RWPE1 (cell line): ENCODE measurements around the gene RARB.

Experiments used
- CTCF ChIA-PET: fragments of 350-600 bp; sonication (Branson Sonifier 250); formaldehyde crosslinking; extraction: SDS; loops from one replicate; lab custom pipeline; 2021; lab: Yijun Ruan, JAX
- POLR2A ChIA-PET: fragments of 400-600 bp; formaldehyde crosslinking; extraction: SDS; loops from one replicate; lab custom pipeline; 2020; ENCODE audit warnings: antibody characterized with exemption; ENCODE audit not compliant: low non-redundant PET; lab: Yijun Ruan, JAX
- DNase-seq: peaks from one replicate; pipeline ENCODE4 v3.0.0; 2012; ENCODE audit warnings: low spot score
- H3K27ac ChIP-seq: fragments of 450-650 bp; 2 replicates; pipeline ENCODE4 v1.5.1; 2017
- TF ChIP-seq, protein P1 (sequence below): fragments of 450-650 bp; conservative IDR thresholded peaks from 2 replicates; pipeline ENCODE4 v1.5.1; 2017; ENCODE audit warnings: low read depth, mild to moderate bottlenecking

RARB gene

DNA sequence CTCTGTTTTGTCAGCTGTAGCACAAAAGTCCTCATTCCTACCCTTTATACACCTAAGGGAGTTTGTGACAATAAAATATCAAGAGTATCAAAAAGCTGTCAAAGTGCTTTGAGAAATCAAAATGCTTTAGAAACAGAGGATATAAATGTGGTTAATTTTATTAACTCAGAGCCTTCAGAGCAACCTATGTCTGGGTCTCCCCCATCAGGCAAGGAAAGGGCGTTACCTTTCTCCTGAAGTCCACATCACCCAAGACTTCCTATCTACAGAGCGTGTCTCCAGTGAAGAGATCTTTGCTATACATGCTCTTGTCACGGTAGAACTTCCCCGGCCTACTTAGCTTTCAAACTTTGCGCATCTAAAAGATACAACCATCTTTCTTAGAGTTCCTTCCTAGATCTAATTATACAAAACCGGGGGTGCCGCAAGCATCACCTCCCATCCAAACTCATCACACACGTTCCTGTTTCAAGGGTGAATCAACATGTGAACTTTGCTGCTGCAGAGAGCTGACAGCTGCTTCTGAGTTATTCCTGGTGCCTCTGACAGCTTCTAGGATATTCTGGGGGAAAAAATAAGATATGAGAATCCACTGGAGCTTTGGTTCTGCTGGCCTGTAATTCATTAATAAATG is 93.0 kb downstream of the RARB start:
- POLR2A ChIA-PET = no interaction called here
- no peak for DNase-seq
- H3K27ac ChIP-seq = no peak overlapping the region
- TF ChIP-seq, protein P1, sequence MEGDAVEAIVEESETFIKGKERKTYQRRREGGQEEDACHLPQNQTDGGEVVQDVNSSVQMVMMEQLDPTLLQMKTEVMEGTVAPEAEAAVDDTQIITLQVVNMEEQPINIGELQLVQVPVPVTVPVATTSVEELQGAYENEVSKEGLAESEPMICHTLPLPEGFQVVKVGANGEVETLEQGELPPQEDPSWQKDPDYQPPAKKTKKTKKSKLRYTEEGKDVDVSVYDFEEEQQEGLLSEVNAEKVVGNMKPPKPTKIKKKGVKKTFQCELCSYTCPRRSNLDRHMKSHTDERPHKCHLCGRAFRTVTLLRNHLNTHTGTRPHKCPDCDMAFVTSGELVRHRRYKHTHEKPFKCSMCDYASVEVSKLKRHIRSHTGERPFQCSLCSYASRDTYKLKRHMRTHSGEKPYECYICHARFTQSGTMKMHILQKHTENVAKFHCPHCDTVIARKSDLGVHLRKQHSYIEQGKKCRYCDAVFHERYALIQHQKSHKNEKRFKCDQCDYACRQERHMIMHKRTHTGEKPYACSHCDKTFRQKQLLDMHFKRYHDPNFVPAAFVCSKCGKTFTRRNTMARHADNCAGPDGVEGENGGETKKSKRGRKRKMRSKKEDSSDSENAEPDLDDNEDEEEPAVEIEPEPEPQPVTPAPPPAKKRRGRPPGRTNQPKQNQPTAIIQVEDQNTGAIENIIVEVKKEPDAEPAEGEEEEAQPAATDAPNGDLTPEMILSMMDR = no peak
- CTCF ChIA-PET = no interaction called here

DNA sequence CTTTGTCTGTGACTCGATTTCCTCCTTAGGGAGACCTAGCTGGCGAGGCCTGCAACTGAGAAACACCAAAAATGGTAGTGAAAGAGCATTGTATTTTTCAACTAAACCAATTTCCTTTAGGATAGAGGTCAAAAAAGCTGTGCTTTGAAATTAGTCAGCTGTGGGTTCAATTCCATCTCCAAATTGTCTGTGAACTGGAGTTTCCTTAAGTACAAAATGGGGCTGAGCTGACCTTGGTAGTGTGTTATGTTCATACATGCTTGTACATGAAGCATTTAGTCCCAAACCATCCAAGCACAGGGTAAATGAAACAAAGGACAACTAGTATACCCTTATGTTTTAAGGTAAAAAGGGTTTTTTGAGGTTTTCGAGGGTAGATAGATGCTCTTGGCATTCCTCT is 99.3 kb downstream of the RARB start:
- no peak overlapping the region for H3K27ac ChIP-seq
- DNase-seq = no peak
- ChIA-PET CTCF (no interaction called here), POLR2A (no interaction called here)
- TF ChIP-seq, protein P1 = no peak

DNA sequence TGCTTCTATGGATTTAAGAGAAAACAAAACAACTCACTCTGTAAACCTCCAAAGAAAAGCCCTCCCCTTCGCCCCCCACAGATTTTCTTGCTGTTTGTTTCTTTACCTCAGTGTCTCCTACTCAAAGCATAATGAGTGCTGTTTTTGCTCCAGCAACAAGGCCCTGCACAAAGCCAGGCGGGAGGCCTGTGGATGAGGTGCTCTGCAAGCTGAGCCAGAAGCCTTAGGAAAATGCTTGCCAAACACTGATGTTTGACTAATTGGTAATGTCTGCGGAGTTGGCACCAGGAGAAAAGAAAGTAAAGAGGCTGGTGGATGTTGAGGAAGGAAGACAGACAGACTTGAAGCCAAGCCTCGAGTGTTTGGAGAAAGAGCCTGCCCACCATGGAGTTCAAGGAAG is 99.7 kb downstream of the RARB start:
- DNase-seq = no peak
- TF ChIP-seq, protein P1 = no peak
- POLR2A ChIA-PET = no interaction called here
- CTCF ChIA-PET = no interaction called here
- H3K27ac ChIP-seq = no peak overlapping the region

DNA sequence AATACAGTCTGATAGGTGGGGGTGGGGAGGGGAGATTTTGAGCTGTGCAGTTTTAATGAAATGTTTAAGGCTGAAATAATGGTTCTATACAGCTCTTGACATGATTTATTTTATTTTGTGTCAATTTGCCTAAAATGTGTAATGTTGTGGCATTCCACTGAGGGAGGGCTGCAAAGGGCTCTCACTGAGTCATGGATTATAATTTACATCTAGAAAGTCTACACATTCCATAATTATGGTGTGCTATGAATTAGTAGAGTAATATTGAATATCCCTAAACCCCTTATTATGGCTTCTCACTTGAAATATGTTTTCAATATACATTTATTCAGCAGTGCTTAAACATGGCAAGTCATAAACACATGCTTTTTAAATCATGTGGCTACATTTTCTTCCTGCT is 103.9 kb downstream of the RARB start:
- no peak for DNase-seq
- POLR2A ChIA-PET = no interaction called here
- CTCF ChIA-PET = no interaction called here
- TF ChIP-seq, protein P1 = no peak
- H3K27ac ChIP-seq = no peak overlapping the region

DNA sequence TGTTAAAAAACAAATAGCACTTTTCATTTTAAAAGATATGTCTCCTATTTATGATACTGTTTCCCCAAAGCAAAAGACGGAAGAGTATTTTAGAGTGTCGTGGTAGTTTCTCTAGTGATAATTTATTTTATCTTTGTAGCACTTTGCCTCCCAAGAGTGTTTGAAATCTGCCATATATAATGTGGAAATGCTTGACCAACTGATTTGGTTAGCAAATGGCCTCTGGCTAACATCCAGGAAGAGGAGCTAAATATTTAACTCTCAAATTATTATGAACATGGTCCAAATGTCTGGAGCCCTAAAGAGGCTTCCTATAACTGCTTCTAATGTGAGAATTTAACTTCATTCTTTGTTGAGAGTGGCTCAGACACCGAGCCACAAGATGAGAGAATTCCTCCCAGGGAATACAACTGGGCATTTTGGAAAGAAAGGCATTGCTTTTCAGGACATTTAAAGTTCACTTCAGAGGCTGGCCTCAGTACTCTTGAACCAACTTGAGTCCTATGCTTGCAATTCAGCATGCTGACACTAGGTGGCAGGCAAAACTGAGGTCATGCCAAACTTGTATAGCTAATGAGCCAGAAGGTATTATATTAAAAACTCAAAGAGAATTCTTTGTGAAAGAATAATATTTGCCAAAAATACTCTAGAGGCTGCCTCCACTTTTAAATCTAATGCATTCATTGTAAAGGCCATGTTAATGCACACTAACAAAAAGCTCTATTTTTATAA is 104.5 kb downstream of the RARB start:
- POLR2A ChIA-PET = no interaction called here
- CTCF ChIA-PET = interaction anchor here (0.6 kb wide), 1 partner anchor 392 kb away, joined by 3 read pairs; no protein-coding TSS in a partner anchor
- TF ChIP-seq, protein P1 = peak; percentile 22; the same call in 1 of the 2 replicates
- no peak overlapping the region for H3K27ac ChIP-seq
- DNase-seq = no peak

DNA sequence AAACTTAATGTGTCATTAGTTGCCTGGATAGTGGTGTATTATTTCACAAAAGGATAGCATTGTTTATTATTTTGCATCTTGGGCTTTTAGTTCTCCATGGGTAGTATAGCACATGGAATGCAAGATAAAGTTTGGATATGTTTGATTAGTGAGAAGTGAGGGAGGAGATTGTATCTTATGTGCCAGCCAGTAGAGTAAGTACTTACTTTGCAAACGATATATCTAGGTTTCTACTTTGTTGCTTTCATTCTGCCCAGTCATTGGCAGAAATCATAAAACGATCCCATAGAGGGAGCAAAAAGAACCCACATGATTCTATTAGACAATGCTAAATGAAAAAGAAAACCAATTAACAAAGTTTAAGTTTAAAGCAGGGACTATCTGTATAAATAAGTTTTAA is 105.3 kb downstream of the RARB start:
- no peak for DNase-seq
- CTCF ChIA-PET = interaction anchor here (0.6 kb wide), 1 partner anchor 391 kb away, joined by 3 read pairs; no protein-coding TSS in a partner anchor
- TF ChIP-seq, protein P1 = no peak
- no peak overlapping the region for H3K27ac ChIP-seq
- POLR2A ChIA-PET = no interaction called here
